Measurements from ENCODE around the gene RHBDD2. TPM values are rescaled to one million over a fixed set of nuclear protein-coding genes. Genes with fewer than 3 reads are reported as not detected.
"Not testable (repeated sequence)": the region's sequence is repeated elsewhere in the genome, so short reads cannot be mapped to it uniquely, and the experiment has no call there.

RHBDD2 gene
- total RNA-seq, 1 donor = 27.5 TPM

GRCh38 chr7:75835688-75836285, 43.0 kb upstream of the RHBDD2 start:
- Histone ChIP-seq H3K4me2 (ENCODE audit: insufficient read depth, low read length) (no peak overlapping the region), H3K4me3 (ENCODE audit: insufficient read depth, low read length) (no peak overlapping the region), H4K20me1 (ENCODE audit: insufficient read depth, low read length) (no peaks in the 10 kb centered on the region), H3K4me1 (ENCODE audit: insufficient read depth, low read length) (no peaks in the 10 kb centered on the region), H2AFZ (ENCODE audit: low read length) (no peak overlapping the region), H3K79me2 (ENCODE audit: insufficient read depth, low read length) (no peaks in the 10 kb centered on the region), H3K36me3 (ENCODE audit: insufficient read depth, low read length) (no peaks in the 10 kb centered on the region), H3K27me3 (ENCODE audit: insufficient read depth, low read length) (no peaks in the 10 kb centered on the region), H3K9me3 (ENCODE audit: low read depth, low read length) (no peaks in the 10 kb centered on the region), H3K27ac (ENCODE audit: low read depth, low read length) (no peak overlapping the region)
- no peak for TF ChIP-seq CTCF (IDR thresholded peaks at IDR 0.05; ENCODE audit: extremely low read depth, low read depth, low read length)
- DNase-seq (ENCODE audit: insufficient read length, low spot score, missing footprints) = no peak

- no peak for DNase-seq (ENCODE audit: insufficient read length, low spot score, missing footprints)
- Histone ChIP-seq H3K9me3 (ENCODE audit: low read depth, low read length) (no peaks in the 10 kb centered on the region), H2AFZ (ENCODE audit: low read length) (no peak overlapping the region), H3K27ac (ENCODE audit: low read depth, low read length) (no peak overlapping the region), H3K27me3 (ENCODE audit: insufficient read depth, low read length) (no peaks in the 10 kb centered on the region), H3K36me3 (ENCODE audit: insufficient read depth, low read length) (no peaks in the 10 kb centered on the region), H3K4me1 (ENCODE audit: insufficient read depth, low read length) (no peaks in the 10 kb centered on the region), H3K79me2 (ENCODE audit: insufficient read depth, low read length) (no peaks in the 10 kb centered on the region), H3K4me2 (ENCODE audit: insufficient read depth, low read length) (no peak overlapping the region), H3K4me3 (ENCODE audit: insufficient read depth, low read length) (no peak overlapping the region), H4K20me1 (ENCODE audit: insufficient read depth, low read length) (no peaks in the 10 kb centered on the region)
- TF ChIP-seq CTCF (IDR thresholded peaks at IDR 0.05; ENCODE audit: extremely low read depth, low read depth, low read length) = no peak
Measured at GRCh38 chr7:75836798-75837197, 42.0 kb upstream of the RHBDD2 start.

DNA sequence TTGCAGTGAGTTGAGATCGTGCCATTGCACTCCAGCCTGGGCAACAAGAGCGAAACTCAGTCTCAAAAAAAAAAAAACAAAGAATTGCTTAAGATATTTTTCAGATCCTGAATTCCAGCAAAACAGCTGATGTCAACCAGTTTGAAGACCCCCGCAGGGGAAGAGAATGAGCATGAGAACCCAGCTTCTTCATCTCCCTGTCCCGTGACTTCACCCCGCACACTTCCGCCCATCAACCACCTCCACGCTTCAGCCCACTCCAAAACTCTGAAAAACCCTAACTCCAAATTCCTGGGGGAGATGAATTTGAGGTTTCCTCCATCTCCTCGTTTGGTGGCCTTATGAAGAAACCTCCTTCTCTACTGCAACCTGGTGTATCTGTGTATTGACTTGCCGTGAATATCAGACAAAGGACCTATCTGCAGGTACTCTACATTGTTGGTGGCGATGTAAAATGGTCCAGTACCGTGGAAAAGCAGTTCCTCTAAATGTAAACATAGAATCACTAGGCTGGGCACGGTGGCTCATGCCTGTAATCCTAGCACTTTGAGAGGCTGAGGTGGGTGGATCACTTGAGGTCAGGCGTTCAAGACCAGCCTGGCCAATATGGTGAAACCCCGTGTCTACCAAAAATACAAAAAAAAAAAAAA, 40.4 kb upstream of the RHBDD2 start:
- DNase-seq (ENCODE audit: insufficient read length, low spot score, missing footprints); H4K20me1 ChIP-seq (ENCODE audit: insufficient read depth, low read length); H3K36me3 ChIP-seq (ENCODE audit: insufficient read depth, low read length); H2AFZ ChIP-seq (ENCODE audit: low read length); H3K4me2 ChIP-seq (ENCODE audit: insufficient read depth, low read length); H3K27ac ChIP-seq (ENCODE audit: low read depth, low read length); H3K79me2 ChIP-seq (ENCODE audit: insufficient read depth, low read length); H3K4me3 ChIP-seq (ENCODE audit: insufficient read depth, low read length); H3K9me3 ChIP-seq (ENCODE audit: low read depth, low read length); H3K27me3 ChIP-seq (ENCODE audit: insufficient read depth, low read length); H3K4me1 ChIP-seq (ENCODE audit: insufficient read depth, low read length): not testable (repeated sequence)

DNA sequence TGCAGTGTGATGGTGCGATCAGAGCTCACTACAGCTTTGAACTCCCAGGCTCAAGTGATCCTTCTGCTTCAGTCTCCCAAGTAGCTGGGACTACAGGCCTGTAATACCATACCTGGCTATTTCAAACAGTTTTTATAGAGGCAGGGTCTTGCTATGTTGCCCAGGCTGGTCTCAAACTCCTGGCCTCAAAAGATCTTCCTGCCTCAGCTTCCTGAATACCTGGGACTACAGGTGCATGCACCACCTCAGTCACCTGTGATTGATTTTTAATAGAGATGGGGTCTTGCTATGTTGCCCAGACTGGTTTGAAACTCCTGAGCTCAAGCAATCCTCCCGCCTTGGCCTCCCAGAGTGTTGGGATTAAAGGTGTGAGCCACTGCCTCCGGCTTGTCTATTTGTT, 38.8 kb upstream of the RHBDD2 start:
- Histone ChIP-seq H3K36me3 (ENCODE audit: insufficient read depth, low read length) (no peaks in the 10 kb centered on the region), H3K4me1 (ENCODE audit: insufficient read depth, low read length) (peaks cover 5% of the 10 kb centered on the region), H3K79me2 (ENCODE audit: insufficient read depth, low read length) (no peaks in the 10 kb centered on the region), H2AFZ (ENCODE audit: low read length) (no peak overlapping the region), H3K4me3 (ENCODE audit: insufficient read depth, low read length) (no peak overlapping the region), H4K20me1 (ENCODE audit: insufficient read depth, low read length) (no peaks in the 10 kb centered on the region), H3K27me3 (ENCODE audit: insufficient read depth, low read length) (no peaks in the 10 kb centered on the region), H3K27ac (ENCODE audit: low read depth, low read length) (no peak overlapping the region), H3K4me2 (ENCODE audit: insufficient read depth, low read length) (no peak overlapping the region), H3K9me3 (ENCODE audit: low read depth, low read length) (no peaks in the 10 kb centered on the region)
- TF ChIP-seq CTCF (IDR thresholded peaks at IDR 0.05; ENCODE audit: extremely low read depth, low read depth, low read length) = no peak
- no peak for DNase-seq (ENCODE audit: insufficient read length, low spot score, missing footprints)
